ENCODE data around the gene UBA5.

Gene UBA5

DNA sequence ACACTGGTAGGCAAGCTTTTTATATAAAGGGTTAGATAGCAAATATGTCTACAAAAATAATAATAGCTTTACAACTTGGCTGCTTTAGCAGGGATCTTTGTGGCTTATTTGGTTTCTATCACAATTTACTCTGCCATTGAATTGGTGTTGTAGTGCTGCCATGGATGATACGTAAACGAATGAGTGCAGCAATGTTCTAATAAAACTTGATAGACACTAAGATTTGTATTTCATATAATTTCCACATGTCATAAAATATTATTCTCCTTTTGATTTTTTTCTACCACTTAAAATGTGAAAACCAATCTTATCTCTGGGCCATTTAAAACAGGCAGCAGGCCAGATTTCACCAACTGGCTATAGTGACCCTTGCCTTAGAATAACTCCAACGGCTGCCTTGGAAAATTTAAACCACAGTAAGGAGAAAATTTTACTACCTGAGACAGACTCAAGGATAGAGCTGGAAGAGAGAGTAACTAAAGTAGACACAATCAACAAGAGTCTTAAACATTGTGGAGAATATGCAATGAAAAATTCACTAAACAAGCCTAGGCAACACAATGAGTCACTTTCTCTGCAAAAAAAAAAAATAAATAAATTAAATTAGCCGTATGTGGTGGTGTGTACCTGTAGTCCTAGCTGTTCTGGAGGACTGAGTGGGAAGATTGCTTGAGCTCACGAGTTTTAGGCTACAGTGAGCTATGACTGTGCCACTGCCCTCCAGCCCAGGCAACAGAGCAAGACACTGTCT is 54.0 kb downstream of the UBA5 start:
- intact Hi-C loops (cut with micrococcal nuclease), result no loop called here
- no peaks in the 10 kb centered on the region for H3K9me3 Mint-ChIP-seq
- peaks cover 2% of the 10 kb centered on the region for H3K4me1 Mint-ChIP-seq (ENCODE audit: low read depth)
- peaks cover 56% of the 10 kb centered on the region for H3K36me3 Mint-ChIP-seq (ENCODE audit: low read depth)
- H3K27me3 Mint-ChIP-seq, result no peaks in the 10 kb centered on the region
- H3K4me3 Mint-ChIP-seq, result no peak overlapping the region
- H3K27ac Mint-ChIP-seq, result no peak overlapping the region

- intact Hi-C loops (cut with micrococcal nuclease), result no loop called here
- Mint-ChIP-seq H3K4me1 (ENCODE audit: low read depth) (peaks cover 21% of the 10 kb centered on the region), H3K27ac (no peak overlapping the region), H3K4me3 (no peak overlapping the region), H3K36me3 (ENCODE audit: low read depth) (peaks cover 42% of the 10 kb centered on the region), H3K9me3 (no peaks in the 10 kb centered on the region), H3K27me3 (no peaks in the 10 kb centered on the region)
Observed at GRCh38 chr3:132716372-132716771, 56.2 kb downstream of the UBA5 start.

DNA sequence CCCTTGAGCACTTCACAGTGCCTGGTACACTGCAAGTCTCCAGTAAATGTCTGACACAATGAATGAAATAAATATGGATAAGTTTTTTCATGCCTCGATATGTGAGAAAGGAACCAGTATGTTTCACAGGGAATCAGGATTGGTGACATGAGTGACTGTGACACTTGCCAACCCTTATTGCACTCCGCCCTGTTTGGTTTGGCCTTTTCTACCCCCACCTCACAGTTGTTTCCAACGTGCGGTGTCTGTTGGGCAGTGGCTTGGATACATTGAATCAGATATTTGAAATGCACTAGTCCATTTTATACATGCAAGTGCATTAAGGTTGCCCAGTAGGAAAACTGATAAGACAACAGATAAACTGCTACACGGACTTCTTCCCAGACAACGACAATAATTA is 60.1 kb downstream of the UBA5 start:
- Mint-ChIP-seq H3K4me1 (ENCODE audit: low read depth) (peaks cover 33% of the 10 kb centered on the region), H3K4me3 (peak overlapping the region; percentile 24), H3K27ac (no peak overlapping the region), H3K27me3 (no peaks in the 10 kb centered on the region), H3K36me3 (ENCODE audit: low read depth) (peaks cover 36% of the 10 kb centered on the region), H3K9me3 (no peaks in the 10 kb centered on the region)
- intact Hi-C loops (cut with micrococcal nuclease), result loop anchor here (5.0 kb wide), 2 partner anchors 303 to 1973 kb away; partner anchors contain the start of genes DNAJC13 and PIK3R4

- Mint-ChIP-seq H3K4me3 (peak overlapping the region; percentile 89), H3K27me3 (no peaks in the 10 kb centered on the region), H3K27ac (peak overlapping the region; percentile 86), H3K9me3 (no peaks in the 10 kb centered on the region), H3K36me3 (ENCODE audit: low read depth) (peaks cover 36% of the 10 kb centered on the region), H3K4me1 (ENCODE audit: low read depth) (peaks cover 33% of the 10 kb centered on the region)
- intact Hi-C loops (cut with micrococcal nuclease), result loop anchor here (5.0 kb wide), 2 partner anchors 304 to 1974 kb away; partner anchors contain the start of genes DNAJC13 and PIK3R4
Observed at GRCh38 chr3:132721479-132722164, 61.5 kb downstream of the UBA5 start.

GRCh38 chr3:132722165-132723023 is 62.3 kb downstream of the UBA5 start, which contains the start of gene NPHP3:
TSS of gene NPHP3 (minus strand) at chr3:132722409. CDS start at chr3:132722355, 54 bp downstream.
- Mint-ChIP-seq H3K4me1 (ENCODE audit: low read depth) (peaks cover 33% of the 10 kb centered on the region), H3K9me3 (no peaks in the 10 kb centered on the region), H3K27ac (peak within 1 kb of the TSS; percentile 86), H3K4me3 (peak within 1 kb of the TSS; percentile 89), H3K36me3 (ENCODE audit: low read depth) (peaks cover 34% of the 10 kb centered on the region), H3K27me3 (no peaks in the 10 kb centered on the region)
- intact Hi-C loops (cut with micrococcal nuclease), result loop anchor here (5.0 kb wide), 2 partner anchors 305 to 1975 kb away; partner anchors contain the start of genes DNAJC13 and PIK3R4

DNA sequence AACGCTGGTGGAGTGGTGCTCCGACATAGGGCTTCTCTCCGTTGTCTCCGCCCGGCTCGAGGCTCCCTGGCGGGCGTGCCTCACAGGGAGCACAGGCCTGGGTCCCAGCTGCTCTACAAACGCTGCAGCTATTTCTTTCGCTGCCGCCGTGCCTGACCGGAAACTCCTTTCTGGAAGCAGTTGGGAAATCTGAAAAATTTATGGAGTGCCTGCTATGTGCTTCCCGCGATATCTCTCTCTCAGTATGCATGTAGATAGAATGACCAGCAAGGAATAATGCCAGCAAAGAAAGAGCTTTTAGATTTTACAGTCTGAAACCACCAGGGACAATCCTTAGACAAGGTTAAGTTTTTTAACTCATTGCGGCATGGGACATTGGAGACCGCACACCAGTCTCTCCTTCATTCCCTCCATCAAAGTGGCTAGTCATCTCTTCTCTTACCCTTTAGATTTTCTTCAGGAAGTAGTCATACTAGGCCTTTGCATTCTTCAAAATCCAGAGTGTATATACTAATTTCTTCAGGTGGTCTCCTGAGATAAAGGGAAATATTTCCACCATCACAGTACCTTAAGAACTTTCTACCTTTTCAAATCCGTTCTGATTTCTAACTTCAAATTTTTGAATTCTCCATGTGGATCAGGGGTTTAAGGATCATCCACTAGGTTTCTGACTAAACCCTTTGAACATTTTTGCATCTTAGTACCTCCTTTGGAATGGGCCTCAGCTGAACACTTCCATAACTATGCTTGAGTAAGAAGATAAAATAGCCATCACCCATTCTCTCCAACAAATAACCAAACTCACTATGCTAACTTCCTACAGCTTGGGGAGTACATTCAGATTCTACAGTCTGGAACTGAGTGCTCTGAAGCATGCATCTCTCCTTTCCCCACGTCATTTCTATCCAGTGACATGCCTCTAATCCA is 63.2 kb downstream of the UBA5 start:
- Mint-ChIP-seq H3K9me3 (no peaks in the 10 kb centered on the region), H3K36me3 (ENCODE audit: low read depth) (peaks cover 27% of the 10 kb centered on the region), H3K4me1 (ENCODE audit: low read depth) (peaks cover 33% of the 10 kb centered on the region), H3K4me3 (peak overlapping the region; percentile 87), H3K27me3 (no peaks in the 10 kb centered on the region), H3K27ac (peak overlapping the region; percentile 86)
- intact Hi-C loops (cut with micrococcal nuclease), result loop anchor here (5.0 kb wide), 2 partner anchors 306 to 1976 kb away; partner anchors contain the start of genes DNAJC13 and PIK3R4

GRCh38 chr3:132726341-132726823 is 66.3 kb downstream of the UBA5 start:
- Mint-ChIP-seq H3K9me3 (no peaks in the 10 kb centered on the region), H3K27me3 (peaks cover 10% of the 10 kb centered on the region), H3K4me1 (ENCODE audit: low read depth) (peaks cover 12% of the 10 kb centered on the region), H3K4me3 (no peak overlapping the region), H3K27ac (no peak overlapping the region), H3K36me3 (ENCODE audit: low read depth) (peaks cover 11% of the 10 kb centered on the region)
- intact Hi-C loops (cut with micrococcal nuclease), result loop anchor here (1.0 to 5.0 kb wide), 4 partner anchors 656 to 1201 kb away; partner anchors contain the start of gene TOPBP1
